H1 (cell line): ENCODE measurements around the gene MAFF. TPM values are rescaled to one million over a fixed set of nuclear protein-coding genes. Genes with fewer than 3 reads are reported as not detected.

ENCODE experiments used
- CTCF ChIA-PET: fragments of 300-600 bp; sonication (Branson Sonifier 250); formaldehyde crosslinking; loops from one replicate; lab custom pipeline; 2021; ENCODE audit not compliant: partially characterized antibody; lab: Charles Lee
- POLR2A ChIA-PET: fragments of 300-600 bp; sonication (Branson Sonifier 250); formaldehyde crosslinking; loops from one replicate; lab custom pipeline; 2021; ENCODE audit warnings: inconsistent platforms; ENCODE audit not compliant: partially characterized antibody; lab: Charles Lee
- DNase-seq, 2 experiments: peaks; one replicate each; pipeline versions ENCODE4 v3.0.0 to v3.0.0-alpha.2; 2010 to 2022; ENCODE audit warnings: low spot score in 2 of 2, low read depth in 1 of 2, mixed read lengths in 1 of 2
- FAIRE-seq: peaks from 2 replicates; lab custom pipeline; 2011; peaks lifted over from hg19 to GRCh38; lab: Jason Lieb, UNC
- H2AFZ ChIP-seq: 2 replicates; pipeline ENCODE4 v1.8.1; 2012; ENCODE audit warnings: low read length, inconsistent platforms
- H2AK5ac ChIP-seq: 2 replicates; pipeline ENCODE4 v1.6.1; 2013; ENCODE audit warnings: low read depth, low read length
- H2BK120ac ChIP-seq: replicated peaks from 2 replicates; pipeline ENCODE3; 2013; ENCODE audit warnings: low read depth, low read length, inconsistent platforms
- H2BK12ac ChIP-seq: 2 replicates; pipeline ENCODE4 v1.6.1; 2013; ENCODE audit warnings: low read depth, low read length
- H2BK15ac ChIP-seq: 2 replicates; pipeline ENCODE4 v1.6.1; 2013; ENCODE audit warnings: low read length
- H2BK20ac ChIP-seq: 2 replicates; pipeline ENCODE4 v1.6.1; 2013; ENCODE audit warnings: low read length
- H2BK5ac ChIP-seq: 2 replicates; pipeline ENCODE4 v1.6.1; 2013; ENCODE audit warnings: low read depth, low read length
- H3K14ac ChIP-seq: 2 replicates; pipeline ENCODE4 v1.6.1; 2013; ENCODE audit warnings: inconsistent platforms; ENCODE audit not compliant: insufficient read length
- H3K18ac ChIP-seq: 2 replicates; pipeline ENCODE4 v1.6.1; 2013; ENCODE audit warnings: low read length; ENCODE audit errors: extremely low read depth
- H3K23ac ChIP-seq: 2 replicates; pipeline ENCODE4 v1.6.1; 2013; ENCODE audit warnings: inconsistent platforms; ENCODE audit not compliant: insufficient read length
- H3K23me2 ChIP-seq: 2 replicates; pipeline ENCODE4 v1.6.1; 2013; ENCODE audit warnings: low read depth, low read length
- H3K27ac ChIP-seq: 2 replicates; pipeline ENCODE4 v1.6.1; 2011; ENCODE audit warnings: low read depth, low read length, inconsistent platforms
- H3K27me3 ChIP-seq, 4 experiments: replicated peaks in 1 of 4; 1 replicate in 1 of 4; 2 replicates in 3 of 4; pipeline versions ENCODE4 v1.6.1 to v1.8.1; 2011 to 2013; ENCODE audit warnings: low read length in 3 of 4, mild to moderate bottlenecking in 3 of 4, inconsistent platforms in 2 of 4, mixed read lengths in 2 of 4, moderate library complexity in 1 of 4; ENCODE audit not compliant: control insufficient read depth in 3 of 4, insufficient read depth in 3 of 4; ENCODE audit errors: extremely low read depth in 1 of 4
- H3K36me3 ChIP-seq, 4 experiments: 2 replicates each; pipeline versions ENCODE4 v1.6.1 to v1.8.1; 2011 to 2013; ENCODE audit warnings: mild to moderate bottlenecking in 4 of 4, low read length in 3 of 4, moderate library complexity in 2 of 4, control low read depth in 1 of 4, inconsistent platforms in 1 of 4; ENCODE audit not compliant: insufficient read depth in 4 of 4, control insufficient read depth in 2 of 4
- H3K4ac ChIP-seq: replicated peaks from 2 replicates; pipeline ENCODE3; 2013; ENCODE audit warnings: low read length, low read depth, mixed read lengths, inconsistent platforms; ENCODE audit not compliant: insufficient read length
- H3K4me1 ChIP-seq, 4 experiments: replicated peaks in 1 of 4; 1 replicate in 1 of 4; 2 replicates in 3 of 4; pipeline versions ENCODE4 v1.6.1 to v1.8.1; 2011 to 2013; ENCODE audit warnings: low read length in 3 of 4, inconsistent platforms in 2 of 4, mixed read lengths in 1 of 4; ENCODE audit not compliant: insufficient read depth in 4 of 4, control insufficient read depth in 3 of 4
- H3K4me2 ChIP-seq, 2 experiments: 2 replicates each; pipeline versions ENCODE4 v1.6.1 to v1.8.1; 2011 to 2013; ENCODE audit warnings: low read depth in 2 of 2, low read length in 2 of 2, control low read depth in 1 of 2, inconsistent platforms in 1 of 2, mild to moderate bottlenecking in 1 of 2; ENCODE audit not compliant: insufficient read depth in 1 of 2
- H3K4me3 ChIP-seq, 4 experiments: fragments of 200-600, 300-600 bp in 1 of 4; sonication (generic), shearing (Covaris generic), sonication (Bioruptor Twin) in 1 of 4; 2 replicates each; pipeline versions ENCODE4 v1.5.1 to v1.8.1; 2011 to 2016; ENCODE audit warnings: low read length in 4 of 4, low read depth in 3 of 4, control low read depth in 2 of 4, inconsistent platforms in 2 of 4, mild to moderate bottlenecking in 2 of 4, mixed read lengths in 1 of 4, moderate library complexity in 1 of 4; ENCODE audit not compliant: insufficient read depth in 2 of 4; ENCODE audit errors: extremely low read depth in 1 of 4
- H3K56ac ChIP-seq: replicated peaks from 2 replicates; pipeline ENCODE3; 2013; ENCODE audit warnings: low read depth, mild to moderate bottlenecking, mixed read lengths, low read length, inconsistent platforms; ENCODE audit not compliant: insufficient read length
- H3K79me1 ChIP-seq: 2 replicates; pipeline ENCODE4 v1.6.1; 2013; ENCODE audit warnings: low read depth, low read length, control low read depth
- H3K79me2 ChIP-seq, 2 experiments: 2 replicates each; pipeline versions ENCODE4 v1.6.1 to v1.8.1; 2012 to 2013; ENCODE audit warnings: low read length in 2 of 2, mild to moderate bottlenecking in 2 of 2, inconsistent platforms in 1 of 2; ENCODE audit not compliant: insufficient read depth in 2 of 2, control insufficient read depth in 1 of 2
- H3K9ac ChIP-seq, 4 experiments: replicated peaks in 1 of 4; 1 replicate in 1 of 4; 2 replicates in 3 of 4; pipeline versions ENCODE4 v1.6.1 to v1.8.1; 2011 to 2013; ENCODE audit warnings: low read depth in 3 of 4, low read length in 3 of 4, control low read depth in 2 of 4, mild to moderate bottlenecking in 2 of 4, moderate library complexity in 2 of 4, inconsistent platforms in 1 of 4; ENCODE audit errors: extremely low read depth in 1 of 4
- H3K9me3 ChIP-seq, 2 experiments: 2 replicates each; pipeline versions ENCODE4 v1.6.1 to v1.8.1; 2012 to 2013; ENCODE audit warnings: mild to moderate bottlenecking in 2 of 2, moderate library complexity in 2 of 2, control low read depth in 1 of 2, inconsistent platforms in 1 of 2, low read depth in 1 of 2, low read length in 1 of 2, mixed read lengths in 1 of 2; ENCODE audit not compliant: insufficient read depth in 2 of 2
- H4K20me1 ChIP-seq, 2 experiments: replicated peaks in 1 of 2; 2 replicates each; pipeline versions ENCODE3 to v1.8.1; 2011 to 2013; ENCODE audit warnings: inconsistent platforms in 2 of 2, low read length in 2 of 2, mild to moderate bottlenecking in 1 of 2; ENCODE audit not compliant: insufficient read depth in 2 of 2, control insufficient read depth in 1 of 2
- H4K5ac ChIP-seq: 2 replicates; pipeline ENCODE4 v1.6.1; 2013; ENCODE audit warnings: low read length, low read depth, mixed read lengths, inconsistent platforms; ENCODE audit not compliant: insufficient read length
- H4K8ac ChIP-seq: 2 replicates; pipeline ENCODE4 v1.8.0; 2013; ENCODE audit warnings: mild to moderate bottlenecking, moderate library complexity, low read length, inconsistent platforms; ENCODE audit not compliant: insufficient read depth; ENCODE audit errors: extremely low read depth
- H4K91ac ChIP-seq: replicated peaks from 2 replicates; pipeline ENCODE3; 2013; ENCODE audit warnings: low read length, mixed read lengths, inconsistent platforms; ENCODE audit not compliant: insufficient read length
- CHD2 ChIP-seq: IDR thresholded peaks from 2 replicates; pipeline ENCODE4 v1.6.1; 2012; ENCODE audit warnings: low read length, improper control_type of control experiment
- EZH2 ChIP-seq: fragments of 200-600 bp; sonication (generic); IDR thresholded peaks from 2 replicates; pipeline ENCODE4 v1.7.1; 2012; ENCODE audit warnings: low read depth, mild to moderate bottlenecking, moderate library complexity, low read length, inconsistent platforms; ENCODE audit not compliant: severe bottlenecking
- HDAC2 ChIP-seq, 2 experiments: fragments of 300-600 bp in 1 of 2; sonication (generic) in 1 of 2; IDR thresholded peaks; 2 replicates each; pipeline ENCODE4 v1.6.1; 2011 to 2012; ENCODE audit warnings: low read depth in 2 of 2, low read length in 2 of 2, mild to moderate bottlenecking in 2 of 2, moderate library complexity in 2 of 2, borderline replicate concordance in 1 of 2, inconsistent platforms in 1 of 2
- RAD21 ChIP-seq, 2 experiments: IDR thresholded peaks in 1 of 2; conservative IDR thresholded peaks in 1 of 2; 2 replicates each; pipeline ENCODE4 v1.6.1; 2011; ENCODE audit warnings: low read depth in 2 of 2, low read length in 2 of 2, improper control_type of control experiment in 1 of 2, inconsistent platforms in 1 of 2, mild to moderate bottlenecking in 1 of 2, moderate library complexity in 1 of 2
- SIRT6 ChIP-seq: IDR thresholded peaks from one replicate; pipeline ENCODE4 v1.7.1; 2012; ENCODE audit warnings: low read length, inconsistent platforms
- whole genome bisulfite sequencing, 2 experiments: shearing (Covaris generic) in 1 of 2; methylation state at CpG; one replicate each; pipeline versions ENCODE4 v1.1.6 to v1.1.7; 2013 to 2015; ENCODE audit warnings: low lambda C conversion rate in 2 of 2, mixed read lengths in 2 of 2, inconsistent platforms in 1 of 2, low coverage in 1 of 2, missing lambda C conversion rate in 1 of 2; ENCODE audit not compliant: insufficient replicate concordance in 2 of 2, insufficient coverage in 1 of 2, insufficient read length in 1 of 2; ENCODE audit errors: extremely low coverage in 1 of 2, missing lambda C conversion rate in 1 of 2; 5-methylcytosine and 5-hydroxymethylcytosine counted together
- polyA plus RNA-seq, 7 experiments: library from polyadenylated mRNA; depleted of rRNA in 3 of 7; stranded (reverse) in 5 of 7; unstranded in 2 of 7; fragments of >200 nt in 5 of 7; fragments of 200-250 nt in 2 of 7; gene quantifications; 1 replicate in 5 of 7; 2 replicates in 1 of 7; 4 replicates in 1 of 7; pipeline versions ENCODE4 v1.2.1 to v1.2.3, GENCODE V29; 2011 to 2013; ENCODE audit warnings: missing spikeins in 2 of 7, mixed read lengths in 2 of 7
- total RNA-seq: library from RNA; stranded (reverse); fragmentation: NEBNext Ultra II Directional; extraction: Animal tissue kit (Norgen Biotek cat#: 25700); gene quantifications from 2 replicates; pipeline ENCODE4 v1.2.1, GENCODE V29; 2021

The MAFF gene
- total and polyA plus RNA-seq, 2 of the 8 experiments (the other 6 are each of a cell fraction or from before 2014, with no cell fraction given): 1.5 to 6.3 TPM

- Histone ChIP-seq H2BK15ac (no peak overlapping the region), H4K5ac (no peak overlapping the region), H3K27ac (no peak overlapping the region), H3K9me3 (no peaks in the 10 kb centered on the region), H3K23me2 (no peaks in the 10 kb centered on the region), H3K4ac (no peak overlapping the region), H3K79me2 (peaks cover 3 to 77% of the 10 kb centered on the region in 2 experiments; a peak in 3 of 4 replicates), H3K27me3 (no peaks in the 10 kb centered on the region), H2BK5ac (no peak overlapping the region), H3K14ac (no peak overlapping the region), H3K9ac (no peak overlapping the region), H3K4me1 (peaks cover 0 to 19% (median 5%) of the 10 kb centered on the region in 4 experiments; a peak in 5 of 7 replicates), H3K4me2 (no peak overlapping the region), H2AK5ac (no peak overlapping the region), H4K20me1 (peaks cover 13 to 15% of the 10 kb centered on the region in 2 experiments), H2AFZ (no peak overlapping the region), H2BK120ac (no peak overlapping the region), H3K4me3 (no peak overlapping the region), H3K23ac (no peak overlapping the region), H2BK20ac (no peak overlapping the region), H4K8ac (no peak overlapping the region), H3K18ac (no peak overlapping the region), H3K79me1 (peaks cover 15% of the 10 kb centered on the region), H4K91ac (no peak overlapping the region), H3K36me3 (no peaks in the 10 kb centered on the region), H3K56ac (no peak overlapping the region), H2BK12ac (no peak overlapping the region)
- CTCF ChIA-PET: interaction anchor here (1.1 to 1.6 kb wide), 5 partner anchors 10 to 152 kb away, joined by 3 to 6 read pairs (median 3); no protein-coding TSS in a partner anchor
- 86% methylated on average over 8 of the region's 8 CpGs; no CpG with 5 or more reads in 1 of the 2 experiments for WGBS, 2 experiments
- POLR2A ChIA-PET: interaction anchor here (0.9 to 1.7 kb wide), 4 partner anchors 8 to 40 kb away, joined by 3 to 7 read pairs (median 4); no protein-coding TSS in a partner anchor
- DNase-seq (no peak), FAIRE-seq (no peak)
- TF ChIP-seq RAD21 (IDR thresholded peaks at IDR 0.05 in 1 of 2, conservative IDR thresholded peaks at IDR 0.05 in 1 of 2; ENCODE audit: low read depth in 2 of 2, low read length in 2 of 2) (no peak), EZH2 (no peak), CHD2 (no peak), HDAC2 (IDR thresholded peaks at IDR 0.05; ENCODE audit: borderline replicate concordance in 1 of 2, low read depth in 2 of 2, low read length in 2 of 2) (no peak), SIRT6 (no peak)
Observed at GRCh38 chr22:38258895-38259294, 57.1 kb downstream of the MAFF start.
